SK-N-MC (cell line): ENCODE results near the gene RASSF8.

Source experiments
- EZH2 ChIP-seq: fragments of 200-600 bp; sonication (generic); IDR thresholded peaks from one replicate; pipeline ENCODE4 v1.6.1; 2017; ENCODE audit warnings: antibody characterized with exemption
- FOXP2 ChIP-seq: optimal IDR thresholded peaks from 2 replicates; pipeline ENCODE3; 2011; ENCODE audit warnings: mild to moderate bottlenecking, moderate library complexity; ENCODE audit not compliant: insufficient read depth; ENCODE audit errors: extremely low read length, control extremely low read depth
- POLR2AphosphoS5 ChIP-seq: IDR thresholded peaks from 2 replicates; pipeline ENCODE4 v1.6.1; 2012; ENCODE audit warnings: mild to moderate bottlenecking, low read depth, low read length, borderline replicate concordance

DNA sequence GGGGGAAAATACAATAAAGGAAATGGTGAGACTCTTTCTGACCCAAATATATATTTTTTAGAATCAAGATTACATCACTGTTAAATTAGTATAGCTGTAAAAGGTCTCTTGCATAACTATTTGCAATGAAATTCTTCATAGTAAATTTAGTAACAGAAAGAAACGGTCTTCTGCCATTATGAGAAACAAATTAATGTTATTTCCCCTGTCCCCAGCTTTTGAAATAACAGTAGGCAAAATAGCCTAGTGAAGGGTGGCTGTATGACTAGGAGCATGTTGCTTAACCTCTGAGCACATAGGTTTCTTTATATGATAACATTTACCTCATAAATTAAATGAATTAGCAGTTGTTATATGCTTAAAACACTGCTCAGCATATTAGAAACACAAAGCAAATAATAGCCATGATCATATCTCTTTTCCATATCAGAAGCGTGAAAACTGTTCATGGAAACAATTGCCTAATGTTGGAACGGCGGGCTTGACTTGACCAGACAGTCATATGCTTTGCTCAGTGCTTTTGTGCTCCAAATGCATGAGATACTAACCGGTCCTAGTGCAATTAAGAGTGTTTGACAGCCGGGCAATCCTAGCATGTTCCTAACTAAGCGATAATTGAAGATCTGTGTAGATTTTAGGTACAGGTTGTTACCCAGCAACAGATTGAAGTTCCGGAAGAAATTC is 142.3 kb downstream of the RASSF8 start:
- no peak for TF ChIP-seq EZH2
- TF ChIP-seq POLR2AphosphoS5: no peak
- TF ChIP-seq FOXP2: no peak
